Cardiac muscle cell (in vitro differentiated cells and primary cell): ENCODE data around the gene HDAC4. TPM values are rescaled to one million over a fixed set of nuclear protein-coding genes. Genes with fewer than 3 reads are reported as not detected.
A peak's percentile ranks its signal among the peaks of the same experiment; 100 is the strongest.

Experiments used
- DNase-seq, 2 donors: peaks; one replicate each; pipeline versions ENCODE4 v3.0.0 to v3.0.0-alpha.2; 2010 to 2017; ENCODE audit warnings: low read depth in 1 of 2, low spot score in 1 of 2
- H3K27ac ChIP-seq: fragments of 200-600 bp; sonication (generic); 2 replicates; pipeline ENCODE4 v1.5.1; 2016
- H3K27me3 ChIP-seq: fragments of 200-600 bp; sonication (generic); 2 replicates; pipeline ENCODE4 v1.6.0; 2016; ENCODE audit warnings: control low read depth
- H3K36me3 ChIP-seq: fragments of 200-600 bp; sonication (generic); 2 replicates; pipeline ENCODE4 v1.5.1; 2016; ENCODE audit warnings: control low read depth
- H3K4me1 ChIP-seq: fragments of 200-600 bp; sonication (generic); 2 replicates; pipeline ENCODE4 v1.8.1; 2017; ENCODE audit warnings: low read depth, mild to moderate bottlenecking, mixed run types
- H3K4me3 ChIP-seq: fragments of 200-600 bp; sonication (generic); 2 replicates; pipeline ENCODE4 v1.5.1; 2016; ENCODE audit warnings: mild to moderate bottlenecking
- H3K9me3 ChIP-seq: fragments of 200-600 bp; sonication (generic); 2 replicates; pipeline ENCODE4 v1.5.1; 2017; ENCODE audit warnings: low read depth, mild to moderate bottlenecking, control low read depth
- CTCF ChIP-seq: IDR thresholded peaks from 2 replicates; pipeline ENCODE4 v1.5.1; 2012; ENCODE audit warnings: low read depth, mild to moderate bottlenecking, low read length
- polyA plus RNA-seq: library from polyadenylated mRNA; unstranded; fragments of >200 nt; fragmentation: Nextera tagmentation; extraction: Ambion mirVana; gene quantifications from 2 replicates; pipeline ENCODE4 v1.2.1, GENCODE V29; 2016
- total RNA-seq: library from RNA; depleted of rRNA; stranded (reverse); fragments of >200 nt; gene quantifications from 2 replicates; pipeline ENCODE4 v1.2.3, GENCODE V29; 2016

Gene HDAC4
- total and polyA plus RNA-seq, 2 experiments from 2014 or later: 7.0 to 41.6 TPM

- H3K36me3 ChIP-seq: no peaks in the 10 kb centered on the region
- no peak overlapping the region for H3K4me3 ChIP-seq
- DNase-seq: no peak
- no peaks in the 10 kb centered on the region for H3K4me1 ChIP-seq
- no peak for TF ChIP-seq CTCF
- no peaks in the 10 kb centered on the region for H3K27me3 ChIP-seq
- no peak overlapping the region for H3K27ac ChIP-seq
- no peaks in the 10 kb centered on the region for H3K9me3 ChIP-seq
Measured at GRCh38 chr2:239089884-239090283, 310.9 kb downstream of the HDAC4 start.

GRCh38 chr2:239087046-239087710 lies 313.6 kb downstream of the HDAC4 start:
- Histone ChIP-seq H3K27ac (no peak overlapping the region), H3K9me3 (no peaks in the 10 kb centered on the region), H3K4me3 (no peak overlapping the region), H3K36me3 (no peaks in the 10 kb centered on the region), H3K27me3 (no peaks in the 10 kb centered on the region), H3K4me1 (no peaks in the 10 kb centered on the region)
- no peak for TF ChIP-seq CTCF
- DNase-seq: peak in 1 of 2 donors; percentile 4

GRCh38 chr2:239086325-239087020 lies 314.3 kb downstream of the HDAC4 start:
- Histone ChIP-seq H3K27ac (no peak overlapping the region), H3K9me3 (no peaks in the 10 kb centered on the region), H3K36me3 (no peaks in the 10 kb centered on the region), H3K4me3 (no peak overlapping the region), H3K27me3 (no peaks in the 10 kb centered on the region), H3K4me1 (no peaks in the 10 kb centered on the region)
- TF ChIP-seq CTCF: no peak
- no peak for DNase-seq

- Histone ChIP-seq H3K27me3 (no peaks in the 10 kb centered on the region), H3K4me1 (no peaks in the 10 kb centered on the region), H3K9me3 (no peaks in the 10 kb centered on the region), H3K27ac (no peak overlapping the region), H3K4me3 (no peak overlapping the region), H3K36me3 (no peaks in the 10 kb centered on the region)
- DNase-seq: no peak
- TF ChIP-seq CTCF: no peak
Measured at GRCh38 chr2:239085201-239085992, 315.4 kb downstream of the HDAC4 start.

- TF ChIP-seq CTCF: no peak
- Histone ChIP-seq H3K36me3 (no peaks in the 10 kb centered on the region), H3K27ac (no peak overlapping the region), H3K4me1 (no peaks in the 10 kb centered on the region), H3K9me3 (no peaks in the 10 kb centered on the region), H3K27me3 (no peaks in the 10 kb centered on the region), H3K4me3 (no peak overlapping the region)
- DNase-seq: no peak
Measured at GRCh38 chr2:239084007-239084406, 316.8 kb downstream of the HDAC4 start.
